ENCODE measurements around the gene SHCBP1L. TPM values are rescaled to one million over a fixed set of nuclear protein-coding genes. Genes with fewer than 3 reads are reported as not detected.
A peak's percentile ranks its signal among the peaks of the same experiment; 100 is the strongest.

SHCBP1L gene
- total and polyA plus RNA-seq, 2 donors (not counting 1 experiment from before 2014, with no cell fraction given), result not detected

DNA sequence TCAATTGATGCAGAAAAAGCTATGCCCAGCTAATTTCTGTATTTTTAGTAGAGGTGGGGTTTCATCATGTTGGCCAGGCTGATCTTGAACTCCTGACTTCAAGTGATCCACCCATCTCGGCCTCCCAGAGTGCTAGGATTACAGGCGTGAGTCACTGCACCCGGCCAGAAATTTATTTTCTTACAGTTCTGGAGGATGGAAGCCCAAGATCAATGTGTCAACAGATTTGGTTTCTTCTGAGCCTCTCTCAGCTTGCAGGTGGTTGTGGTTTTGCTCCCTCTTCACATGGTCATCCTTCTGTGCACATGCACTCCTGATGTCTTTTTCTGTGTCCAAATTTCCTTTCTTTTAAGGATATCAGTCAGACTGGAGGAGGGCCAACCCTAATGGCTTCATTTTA lies 35.6 kb downstream of the SHCBP1L start:
- Histone ChIP-seq H4K20me1 (ENCODE audit: control insufficient read depth, extremely low read depth, insufficient read depth, low read length) (no peaks in the 10 kb centered on the region), H3K79me2 (ENCODE audit: control insufficient read depth, insufficient read depth, low read length) (no peaks in the 10 kb centered on the region), H3K4me2 (ENCODE audit: extremely low read depth, insufficient read depth, low read length) (no peak overlapping the region), H2AFZ (ENCODE audit: low read length) (no peak overlapping the region), H3K9me3 (ENCODE audit: control insufficient read depth, insufficient read depth, low read depth, low read length) (no peaks in the 10 kb centered on the region), H3K36me3 (ENCODE audit: control insufficient read depth, insufficient read depth, low read length) (no peaks in the 10 kb centered on the region), H3K4me1 (ENCODE audit: control insufficient read depth, extremely low read depth, insufficient read depth, low read length) (no peaks in the 10 kb centered on the region), H3K4me3 (replicated peaks in 1 of 4; ENCODE audit: control extremely low read depth in 1 of 4, insufficient read depth in 1 of 4, low read depth in 3 of 4, low read length in 4 of 4) (no peak overlapping the region), H3K27me3 (ENCODE audit: control insufficient read depth, insufficient read depth, low read length) (peaks cover 4% of the 10 kb centered on the region), H3K27ac (ENCODE audit: insufficient read depth, low read length) (no peak overlapping the region), H3K9ac (ENCODE audit: insufficient read depth, low read length) (no peak overlapping the region)
- peak in 1 of 2 donors; percentile 16 for DNase-seq (ENCODE audit: low read depth in 2 of 2)
- TF ChIP-seq, protein P1, sequence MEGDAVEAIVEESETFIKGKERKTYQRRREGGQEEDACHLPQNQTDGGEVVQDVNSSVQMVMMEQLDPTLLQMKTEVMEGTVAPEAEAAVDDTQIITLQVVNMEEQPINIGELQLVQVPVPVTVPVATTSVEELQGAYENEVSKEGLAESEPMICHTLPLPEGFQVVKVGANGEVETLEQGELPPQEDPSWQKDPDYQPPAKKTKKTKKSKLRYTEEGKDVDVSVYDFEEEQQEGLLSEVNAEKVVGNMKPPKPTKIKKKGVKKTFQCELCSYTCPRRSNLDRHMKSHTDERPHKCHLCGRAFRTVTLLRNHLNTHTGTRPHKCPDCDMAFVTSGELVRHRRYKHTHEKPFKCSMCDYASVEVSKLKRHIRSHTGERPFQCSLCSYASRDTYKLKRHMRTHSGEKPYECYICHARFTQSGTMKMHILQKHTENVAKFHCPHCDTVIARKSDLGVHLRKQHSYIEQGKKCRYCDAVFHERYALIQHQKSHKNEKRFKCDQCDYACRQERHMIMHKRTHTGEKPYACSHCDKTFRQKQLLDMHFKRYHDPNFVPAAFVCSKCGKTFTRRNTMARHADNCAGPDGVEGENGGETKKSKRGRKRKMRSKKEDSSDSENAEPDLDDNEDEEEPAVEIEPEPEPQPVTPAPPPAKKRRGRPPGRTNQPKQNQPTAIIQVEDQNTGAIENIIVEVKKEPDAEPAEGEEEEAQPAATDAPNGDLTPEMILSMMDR (conservative IDR thresholded peaks at IDR 0.05 in 1 of 2, IDR thresholded peaks at IDR 0.05 in 1 of 2; ENCODE audit: low read depth in 1 of 2, low read length in 2 of 2), result no peak
- TF ChIP-seq EZH2 (IDR thresholded peaks at IDR 0.05; ENCODE audit: low read length, missing control alignments), result no peak

DNA sequence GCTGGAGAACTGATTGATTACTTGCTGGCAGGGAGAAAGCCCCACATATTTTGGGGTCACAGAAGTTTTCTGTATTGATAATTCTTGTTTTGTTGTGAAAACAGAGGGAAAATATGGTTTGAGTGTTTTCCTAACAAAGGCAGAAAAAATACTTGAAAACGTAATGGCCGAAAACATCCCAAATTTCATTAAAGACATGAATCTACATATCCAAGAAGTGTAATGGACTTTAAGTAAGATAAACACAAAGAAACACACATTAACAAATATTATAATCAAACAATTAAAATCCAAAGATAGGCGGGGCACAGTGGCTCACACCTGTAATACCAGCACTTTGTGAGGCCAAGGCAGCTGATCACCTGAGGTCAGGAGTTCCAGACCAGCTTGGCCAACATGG lies 39.6 kb downstream of the SHCBP1L start:
- Histone ChIP-seq H3K27ac (ENCODE audit: insufficient read depth, low read length) (no peak overlapping the region), H3K9ac (ENCODE audit: insufficient read depth, low read length) (no peak overlapping the region), H2AFZ (ENCODE audit: low read length) (no peak overlapping the region), H3K4me1 (ENCODE audit: control insufficient read depth, extremely low read depth, insufficient read depth, low read length) (no peaks in the 10 kb centered on the region), H3K4me3 (replicated peaks in 1 of 4; ENCODE audit: control extremely low read depth in 1 of 4, insufficient read depth in 1 of 4, low read depth in 3 of 4, low read length in 4 of 4) (no peak overlapping the region), H3K36me3 (ENCODE audit: control insufficient read depth, insufficient read depth, low read length) (no peaks in the 10 kb centered on the region), H3K4me2 (ENCODE audit: extremely low read depth, insufficient read depth, low read length) (no peak overlapping the region), H4K20me1 (ENCODE audit: control insufficient read depth, extremely low read depth, insufficient read depth, low read length) (no peaks in the 10 kb centered on the region), H3K79me2 (ENCODE audit: control insufficient read depth, insufficient read depth, low read length) (no peaks in the 10 kb centered on the region), H3K27me3 (ENCODE audit: control insufficient read depth, insufficient read depth, low read length) (no peaks in the 10 kb centered on the region), H3K9me3 (ENCODE audit: control insufficient read depth, insufficient read depth, low read depth, low read length) (no peaks in the 10 kb centered on the region)
- TF ChIP-seq EZH2 (IDR thresholded peaks at IDR 0.05; ENCODE audit: low read length, missing control alignments), result no peak
- TF ChIP-seq, protein P1 (conservative IDR thresholded peaks at IDR 0.05 in 1 of 2, IDR thresholded peaks at IDR 0.05 in 1 of 2; ENCODE audit: low read depth in 1 of 2, low read length in 2 of 2), result no peak
- no peak for DNase-seq (ENCODE audit: low read depth in 2 of 2)

DNA sequence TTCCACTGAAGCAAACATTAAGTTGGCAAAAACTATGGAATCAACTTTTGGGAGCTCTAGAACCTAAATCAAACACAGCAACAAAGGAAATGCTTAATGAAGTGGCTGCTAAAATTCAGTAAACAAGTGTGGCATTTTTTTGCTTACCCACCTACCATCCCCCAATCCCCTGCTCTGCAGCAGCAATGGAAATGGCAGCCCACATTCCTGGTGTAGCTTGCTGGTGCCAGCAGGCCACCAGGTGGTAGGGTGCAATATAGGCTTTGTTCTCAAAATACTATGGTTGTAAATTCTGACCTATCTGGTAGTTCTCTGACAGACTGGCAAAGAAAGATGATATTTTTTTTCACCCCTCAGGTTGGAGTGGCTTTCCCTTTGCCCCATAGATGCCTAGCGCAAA lies 42.8 kb downstream of the SHCBP1L start:
- H3K36me3 ChIP-seq (ENCODE audit: control insufficient read depth, insufficient read depth, low read length), result no peaks in the 10 kb centered on the region
- H3K27ac ChIP-seq (ENCODE audit: insufficient read depth, low read length), result no peak overlapping the region
- H3K4me3 ChIP-seq (replicated peaks in 1 of 4; ENCODE audit: control extremely low read depth in 1 of 4, insufficient read depth in 1 of 4, low read depth in 3 of 4, low read length in 4 of 4), result no peak overlapping the region
- no peak overlapping the region for H3K9ac ChIP-seq (ENCODE audit: insufficient read depth, low read length)
- no peaks in the 10 kb centered on the region for H4K20me1 ChIP-seq (ENCODE audit: control insufficient read depth, extremely low read depth, insufficient read depth, low read length)
- no peaks in the 10 kb centered on the region for H3K27me3 ChIP-seq (ENCODE audit: control insufficient read depth, insufficient read depth, low read length)
- no peaks in the 10 kb centered on the region for H3K79me2 ChIP-seq (ENCODE audit: control insufficient read depth, insufficient read depth, low read length)
- H3K9me3 ChIP-seq (ENCODE audit: control insufficient read depth, insufficient read depth, low read depth, low read length), result no peaks in the 10 kb centered on the region
- no peak overlapping the region for H3K4me2 ChIP-seq (ENCODE audit: extremely low read depth, insufficient read depth, low read length)
- H2AFZ ChIP-seq (ENCODE audit: low read length), result no peak overlapping the region
- no peak for DNase-seq (ENCODE audit: low read depth in 2 of 2)
- TF ChIP-seq, protein P1 (conservative IDR thresholded peaks at IDR 0.05 in 1 of 2, IDR thresholded peaks at IDR 0.05 in 1 of 2; ENCODE audit: low read depth in 1 of 2, low read length in 2 of 2), result no peak
- TF ChIP-seq EZH2 (IDR thresholded peaks at IDR 0.05; ENCODE audit: low read length, missing control alignments), result no peak
- no peaks in the 10 kb centered on the region for H3K4me1 ChIP-seq (ENCODE audit: control insufficient read depth, extremely low read depth, insufficient read depth, low read length)

Measured in fibroblast of lung (primary cell).